ENCODE data around the gene GOLGA8H.
"Not testable (repeated sequence)": the region's sequence is repeated elsewhere in the genome, so short reads cannot be mapped to it uniquely, and the experiment has no call there.

Gene GOLGA8H

DNA sequence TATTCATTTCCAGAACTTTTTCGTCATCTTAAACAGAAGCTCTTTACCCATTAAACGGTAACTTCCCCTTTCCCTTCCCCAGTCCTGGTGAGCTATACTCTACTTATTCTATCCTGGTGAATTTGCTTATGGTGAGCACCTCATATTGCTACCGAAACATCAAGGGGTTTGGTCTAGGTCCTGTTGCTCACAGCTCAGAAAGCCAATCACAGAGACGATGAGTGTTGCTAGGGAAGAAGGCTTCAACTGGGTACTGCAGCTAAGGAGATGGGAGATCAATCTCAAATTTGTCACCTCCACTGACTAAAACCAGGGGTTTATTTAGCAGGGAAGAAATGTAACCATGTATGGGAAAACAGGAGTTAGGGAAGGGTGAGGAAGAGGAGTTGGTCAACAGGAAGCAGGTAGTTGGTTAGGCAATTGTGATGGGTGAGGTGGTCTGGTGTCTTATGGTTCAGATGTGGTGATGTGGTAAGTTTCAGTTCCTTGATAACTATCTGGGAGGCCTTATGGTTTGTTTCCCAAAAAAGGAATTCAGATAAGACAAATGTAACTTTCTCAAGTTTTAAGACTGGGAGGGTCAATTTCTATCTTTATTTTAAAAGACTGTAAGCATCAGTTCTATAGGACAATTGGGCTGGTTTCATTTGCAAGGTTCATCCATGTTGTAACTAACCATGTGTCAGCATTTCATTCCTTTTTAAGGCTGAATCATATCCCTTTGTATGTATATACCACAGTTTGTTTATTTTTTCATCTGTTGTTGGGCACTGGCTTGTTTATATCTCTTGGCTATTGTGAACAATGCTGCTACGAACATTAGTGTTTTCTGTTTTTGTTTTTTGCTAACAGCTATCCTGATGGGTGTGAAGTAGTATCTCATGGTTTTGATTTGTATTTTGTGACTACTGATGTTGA, 46.4 kb downstream of the GOLGA8H start:
- H3K36me3 Mint-ChIP-seq (ENCODE audit: low read depth) = peaks cover 27% of the 10 kb centered on the region
- TF ChIP-seq, protein P1, sequence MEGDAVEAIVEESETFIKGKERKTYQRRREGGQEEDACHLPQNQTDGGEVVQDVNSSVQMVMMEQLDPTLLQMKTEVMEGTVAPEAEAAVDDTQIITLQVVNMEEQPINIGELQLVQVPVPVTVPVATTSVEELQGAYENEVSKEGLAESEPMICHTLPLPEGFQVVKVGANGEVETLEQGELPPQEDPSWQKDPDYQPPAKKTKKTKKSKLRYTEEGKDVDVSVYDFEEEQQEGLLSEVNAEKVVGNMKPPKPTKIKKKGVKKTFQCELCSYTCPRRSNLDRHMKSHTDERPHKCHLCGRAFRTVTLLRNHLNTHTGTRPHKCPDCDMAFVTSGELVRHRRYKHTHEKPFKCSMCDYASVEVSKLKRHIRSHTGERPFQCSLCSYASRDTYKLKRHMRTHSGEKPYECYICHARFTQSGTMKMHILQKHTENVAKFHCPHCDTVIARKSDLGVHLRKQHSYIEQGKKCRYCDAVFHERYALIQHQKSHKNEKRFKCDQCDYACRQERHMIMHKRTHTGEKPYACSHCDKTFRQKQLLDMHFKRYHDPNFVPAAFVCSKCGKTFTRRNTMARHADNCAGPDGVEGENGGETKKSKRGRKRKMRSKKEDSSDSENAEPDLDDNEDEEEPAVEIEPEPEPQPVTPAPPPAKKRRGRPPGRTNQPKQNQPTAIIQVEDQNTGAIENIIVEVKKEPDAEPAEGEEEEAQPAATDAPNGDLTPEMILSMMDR (IDR thresholded peaks at IDR 0.05; ENCODE audit: unreplicated experiment in 3 of 3) = no peak

DNA sequence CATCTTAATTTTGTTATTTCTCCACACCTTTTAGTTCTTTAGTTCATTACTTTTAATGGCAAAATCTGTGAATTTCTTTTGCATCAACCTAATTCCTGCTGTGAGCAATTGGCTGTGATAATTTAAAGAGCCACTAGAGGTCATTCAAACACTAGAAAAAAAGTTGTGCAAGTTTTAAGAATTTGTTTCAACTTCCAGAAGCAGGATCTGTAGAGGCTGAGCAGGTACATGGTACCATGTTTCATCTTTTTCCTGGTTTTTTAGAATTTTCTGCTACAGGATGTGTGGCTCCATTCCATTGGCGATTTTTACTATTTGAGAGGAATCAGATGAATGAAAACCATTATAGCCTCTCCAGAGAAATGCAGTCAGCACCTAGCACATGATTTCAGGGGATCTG, 57.3 kb downstream of the GOLGA8H start:
- H3K27me3 Mint-ChIP-seq (ENCODE audit: low read depth); H3K36me3 Mint-ChIP-seq (ENCODE audit: low read depth); H3K4me3 Mint-ChIP-seq; H3K27ac Mint-ChIP-seq; H3K4me1 Mint-ChIP-seq; H3K9me3 Mint-ChIP-seq: not testable (repeated sequence)
- TF ChIP-seq, protein P1 (IDR thresholded peaks at IDR 0.05; ENCODE audit: unreplicated experiment in 3 of 3) = peak; percentile 51 to 64 (median 61)

More for the DNA sequence above, 46.4 kb downstream of the GOLGA8H start:
- Mint-ChIP-seq H3K27me3 (ENCODE audit: low read depth) (no peaks in the 10 kb centered on the region), H3K4me3 (no peak overlapping the region), H3K27ac (no peak overlapping the region), H3K9me3 (no peaks in the 10 kb centered on the region), H3K4me1 (peaks cover 6% of the 10 kb centered on the region)

Measured in nephron (organoid).